Activated effector memory CD4-positive, alpha-beta T cell treated with anti-CD3 and anti-CD28 coated beads, Interleukin-2, amount 50 U/mL, for 16 hours (primary cell): ENCODE measurements around the gene AAGAB.

Source experiments
- DNase-seq: peaks from one replicate; pipeline ENCODE4 v3.0.0-alpha.2; 2020

The AAGAB gene

GRCh38 chr15:67207555-67208207, 46.8 kb downstream of the AAGAB start:
- DNase-seq = no peak

GRCh38 chr15:67202991-67203390, 51.5 kb downstream of the AAGAB start:
- DNase-seq = no peak

- DNase-seq = no peak
Observed at GRCh38 chr15:67202091-67202490, 52.4 kb downstream of the AAGAB start.

GRCh38 chr15:67201136-67201535, 53.3 kb downstream of the AAGAB start:
- DNase-seq = no peak

- no peak for DNase-seq
Observed at GRCh38 chr15:67199881-67200763, 54.3 kb downstream of the AAGAB start.

GRCh38 chr15:67199391-67199790, 55.1 kb downstream of the AAGAB start:
- DNase-seq = no peak

- DNase-seq = no peak
Observed at GRCh38 chr15:67198157-67198754, 56.2 kb downstream of the AAGAB start.

- DNase-seq = no peak
Observed at GRCh38 chr15:67197364-67197695, 57.1 kb downstream of the AAGAB start.

GRCh38 chr15:67196672-67197363, 57.6 kb downstream of the AAGAB start:
- no peak for DNase-seq

- no peak for DNase-seq
Observed at GRCh38 chr15:67196222-67196621, 58.2 kb downstream of the AAGAB start.

- DNase-seq = no peak
Observed at GRCh38 chr15:67195305-67195704, 59.2 kb downstream of the AAGAB start.

GRCh38 chr15:67194171-67195114, 60.0 kb downstream of the AAGAB start:
- no peak for DNase-seq

- no peak for DNase-seq
Observed at GRCh38 chr15:67193223-67193990, 61.1 kb downstream of the AAGAB start.

- DNase-seq = no peak
Observed at GRCh38 chr15:67192185-67192820, 62.2 kb downstream of the AAGAB start.

GRCh38 chr15:67190813-67191212, 63.6 kb downstream of the AAGAB start:
- DNase-seq = no peak

- no peak for DNase-seq
Observed at GRCh38 chr15:67190326-67190725, 64.1 kb downstream of the AAGAB start.

GRCh38 chr15:67189326-67190051, 65.0 kb downstream of the AAGAB start:
- DNase-seq = no peak

- no peak for DNase-seq
Observed at GRCh38 chr15:67188551-67189218, 65.8 kb downstream of the AAGAB start.

- no peak for DNase-seq
Observed at GRCh38 chr15:67187351-67187854, 67.1 kb downstream of the AAGAB start.
